Activated CD4-positive, CD25-positive, alpha-beta regulatory T cell treated with anti-CD3 and anti-CD28 coated beads, Interleukin-2, amount 50 U/mL, for 16 hours (primary cell): ENCODE results near the gene STK32B.
"Not testable (repeated sequence)": the region's sequence is repeated elsewhere in the genome, so short reads cannot be mapped to it uniquely, and the experiment has no call there.

ENCODE experiments used
- DNase-seq: peaks from one replicate; pipeline ENCODE4 v3.0.0-alpha.2; 2020; ENCODE audit warnings: low read depth, low spot score

STK32B gene

GRCh38 chr4:5160668-5161067, 109.4 kb downstream of the STK32B start:
- DNase-seq, result no peak

DNA sequence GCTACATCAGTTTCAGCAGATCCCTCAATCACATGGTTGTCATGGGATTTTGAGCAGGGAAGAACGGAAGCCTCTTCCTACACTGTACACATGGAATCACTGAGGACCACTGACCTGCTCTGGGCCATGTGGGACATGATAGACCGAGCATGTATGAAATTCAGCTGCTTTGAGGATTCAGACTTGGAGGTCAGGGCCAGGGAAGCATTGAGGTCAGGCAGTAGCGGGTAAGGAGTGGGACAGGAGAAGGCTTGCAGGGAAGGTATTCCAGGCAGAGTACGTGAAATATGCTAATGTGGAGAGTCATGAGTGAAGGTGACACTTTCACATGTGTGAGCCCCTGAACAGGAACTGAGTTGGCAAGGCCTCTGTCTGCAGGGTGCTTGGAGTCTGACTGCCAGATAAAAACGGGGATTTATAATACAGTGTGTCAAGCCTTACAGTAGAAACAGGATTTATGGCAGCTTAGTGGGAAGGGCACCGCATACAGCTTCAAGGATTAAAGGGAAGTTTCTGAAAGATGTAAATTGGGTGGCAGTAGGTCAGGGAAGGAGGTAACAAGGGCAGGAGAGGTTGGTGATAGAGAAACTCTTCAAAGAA, 111.7 kb downstream of the STK32B start:
- DNase-seq, result no peak

GRCh38 chr4:5164221-5164912, 113.1 kb downstream of the STK32B start:
- DNase-seq, result no peak

GRCh38 chr4:5165420-5166369, 114.4 kb downstream of the STK32B start:
- DNase-seq, result no peak

DNA sequence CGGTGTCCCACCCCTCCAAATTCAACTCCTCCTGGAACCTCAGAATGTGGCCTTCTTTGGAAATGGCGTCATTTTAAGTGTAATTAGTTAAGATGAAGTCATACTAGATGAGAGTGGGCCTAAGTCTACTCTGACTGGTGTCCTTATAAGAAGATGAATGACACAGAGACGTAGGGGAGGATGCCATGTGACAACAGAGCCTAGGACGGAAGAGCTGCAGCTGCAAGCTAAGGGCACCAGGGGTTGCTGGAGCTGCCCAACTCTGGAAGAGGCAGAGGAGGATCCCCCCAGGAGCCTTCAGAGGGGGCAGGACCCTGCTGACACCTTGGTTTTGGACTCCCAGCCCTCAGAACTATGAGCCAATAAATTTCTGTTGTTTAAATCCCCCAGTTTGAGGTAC, 115.1 kb downstream of the STK32B start:
- DNase-seq, result no peak

DNA sequence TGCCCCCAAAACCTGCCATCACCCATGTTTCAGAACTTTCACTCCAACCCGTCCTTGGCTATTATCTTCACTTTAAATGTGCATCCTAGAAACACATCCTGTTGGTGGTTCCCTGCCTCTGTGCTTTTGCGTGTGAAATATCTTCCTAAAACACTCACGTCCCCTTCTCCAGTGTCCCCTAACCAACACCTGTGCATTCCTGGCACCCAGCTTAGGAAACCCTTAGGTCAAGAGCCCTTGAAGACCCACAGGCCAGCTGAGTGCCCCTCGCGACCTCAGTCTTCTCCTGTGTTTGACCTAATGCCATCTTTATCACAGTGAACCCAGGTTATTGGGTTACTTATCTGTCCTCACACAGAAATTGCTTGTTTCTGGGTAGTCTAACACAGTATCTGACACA, 117.6 kb downstream of the STK32B start:
- DNase-seq, result no peak

- not testable (repeated sequence) for DNase-seq
These were observed 124.6 kb downstream of the STK32B start for GRCh38 chr4:5175836-5176235.

- DNase-seq, result no peak
These were observed 133.3 kb downstream of the STK32B start for GRCh38 chr4:5184606-5185005.

- DNase-seq, result no peak
These were observed 134.3 kb downstream of the STK32B start for GRCh38 chr4:5185551-5185950.

- no peak for DNase-seq
These were observed 135.2 kb downstream of the STK32B start for GRCh38 chr4:5186271-5187064.

DNA sequence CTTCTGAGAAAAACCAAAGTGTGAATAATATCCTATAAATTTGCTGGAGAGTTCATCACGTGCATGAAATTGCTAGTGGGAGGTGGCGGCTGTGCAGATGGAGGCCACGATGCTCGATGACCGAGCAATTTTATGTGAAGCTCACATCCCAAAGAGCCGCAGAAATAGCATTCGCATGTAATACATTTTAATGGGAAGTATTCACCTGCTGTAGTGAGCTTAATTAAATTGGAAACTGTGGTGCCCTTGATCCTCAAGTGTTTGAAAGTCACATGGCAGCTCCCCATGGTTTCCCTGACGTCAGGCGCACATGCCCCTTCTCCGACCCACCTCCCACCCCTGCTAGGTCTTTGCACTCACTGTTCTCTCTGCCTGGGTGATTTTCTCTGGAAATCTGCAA, 136.8 kb downstream of the STK32B start:
- no peak for DNase-seq

DNA sequence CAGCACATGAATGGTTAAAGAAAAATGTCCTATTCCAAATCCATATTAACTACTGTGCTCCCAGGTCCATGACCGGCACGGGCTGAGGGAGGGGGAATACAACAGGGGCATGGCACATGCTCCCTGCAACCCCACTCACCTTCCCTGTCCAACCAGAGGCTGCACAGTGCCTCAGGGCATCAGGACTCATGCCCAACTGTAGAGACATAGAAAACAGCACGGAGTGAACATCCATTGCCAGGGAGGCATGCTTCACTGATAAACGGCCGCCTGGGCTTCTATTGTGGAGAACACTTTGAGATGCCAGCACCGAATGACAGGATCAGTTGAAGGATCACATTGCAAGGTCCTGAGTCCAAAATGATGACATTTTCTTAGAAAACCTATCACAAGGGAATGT, 140.6 kb downstream of the STK32B start:
- DNase-seq, result no peak

DNA sequence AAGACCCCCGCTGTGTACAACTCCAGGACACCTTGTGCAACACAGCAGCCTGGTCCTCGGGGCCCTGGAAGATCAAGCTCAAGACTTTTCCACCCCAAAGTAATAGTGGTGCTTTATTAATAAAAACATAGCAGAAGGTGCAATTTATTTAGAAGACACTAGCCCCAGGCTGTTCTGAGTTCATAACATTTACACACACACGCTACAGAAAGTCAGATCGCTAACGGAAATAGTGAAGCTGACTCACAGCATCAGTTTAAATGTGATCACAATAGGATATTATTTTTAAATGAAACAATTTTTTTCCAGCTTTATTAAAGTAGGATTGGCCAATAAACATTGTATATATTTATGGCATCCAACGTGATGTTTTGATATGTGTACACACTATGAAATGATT, 141.0 kb downstream of the STK32B start:
- DNase-seq, result no peak

DNA sequence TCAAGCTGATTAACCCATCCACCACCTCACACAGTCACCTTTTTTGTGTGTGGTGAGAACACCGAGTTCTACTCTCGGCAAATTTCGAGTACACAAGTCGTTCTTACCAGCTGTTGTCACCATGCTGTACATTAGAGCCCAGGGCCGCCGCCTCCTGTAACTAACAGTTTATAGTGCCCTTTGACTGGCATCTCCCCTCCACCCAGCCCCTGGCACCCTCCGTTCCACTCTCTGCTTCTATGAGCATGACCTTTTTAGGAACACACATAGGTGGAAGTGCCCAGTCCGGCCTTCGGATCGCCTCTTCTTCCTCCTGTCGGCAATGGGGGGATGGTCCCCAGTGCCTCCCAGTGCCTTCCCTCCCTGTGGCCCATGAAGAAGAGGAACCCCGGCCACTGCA, 141.4 kb downstream of the STK32B start:
- DNase-seq, result no peak

DNA sequence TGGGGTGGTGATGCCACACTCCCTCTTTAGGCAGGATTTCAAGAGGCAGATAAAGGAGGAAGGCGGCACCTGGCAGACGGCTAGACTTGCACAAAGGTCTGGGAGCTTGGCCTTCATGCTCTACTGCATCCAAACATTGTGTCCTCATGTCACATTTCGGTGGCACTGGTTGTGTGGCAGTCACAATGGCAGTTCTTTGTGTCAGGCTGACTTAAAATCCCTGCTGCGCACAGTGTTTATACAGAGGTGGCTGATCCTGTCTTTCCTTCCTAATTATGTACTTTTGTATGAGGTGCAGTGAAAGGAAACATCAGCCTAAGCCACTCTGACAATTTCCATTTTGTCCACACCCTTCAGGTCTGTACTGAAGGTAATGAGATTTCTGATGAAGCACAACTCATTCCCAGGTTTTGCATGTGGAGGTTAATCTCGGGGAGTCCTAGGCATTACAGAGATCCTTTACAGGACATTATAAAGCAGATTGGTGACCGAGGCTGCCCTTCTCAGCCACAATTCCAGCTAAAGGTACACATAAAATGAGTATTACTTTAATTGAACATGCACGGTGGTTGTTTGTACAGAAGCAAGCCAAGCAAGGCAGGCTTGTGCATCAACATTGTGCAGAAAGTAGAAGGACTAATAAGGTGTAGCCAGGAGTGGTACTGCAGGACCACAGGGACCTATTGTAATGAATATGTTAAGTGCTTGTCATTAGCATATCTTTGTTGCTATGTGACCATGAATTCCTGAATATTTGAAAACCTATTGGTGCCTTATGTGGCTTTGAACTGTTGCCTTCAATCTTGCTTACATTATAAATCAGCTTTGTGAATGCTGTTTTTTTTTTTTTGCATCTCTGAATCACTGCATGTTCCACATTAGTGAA, 147.6 kb downstream of the STK32B start:
- no peak for DNase-seq

GRCh38 chr4:5199912-5200311, 148.6 kb downstream of the STK32B start:
- DNase-seq, result no peak

- DNase-seq, result no peak
These were observed 149.2 kb downstream of the STK32B start for GRCh38 chr4:5200513-5200912.

DNA sequence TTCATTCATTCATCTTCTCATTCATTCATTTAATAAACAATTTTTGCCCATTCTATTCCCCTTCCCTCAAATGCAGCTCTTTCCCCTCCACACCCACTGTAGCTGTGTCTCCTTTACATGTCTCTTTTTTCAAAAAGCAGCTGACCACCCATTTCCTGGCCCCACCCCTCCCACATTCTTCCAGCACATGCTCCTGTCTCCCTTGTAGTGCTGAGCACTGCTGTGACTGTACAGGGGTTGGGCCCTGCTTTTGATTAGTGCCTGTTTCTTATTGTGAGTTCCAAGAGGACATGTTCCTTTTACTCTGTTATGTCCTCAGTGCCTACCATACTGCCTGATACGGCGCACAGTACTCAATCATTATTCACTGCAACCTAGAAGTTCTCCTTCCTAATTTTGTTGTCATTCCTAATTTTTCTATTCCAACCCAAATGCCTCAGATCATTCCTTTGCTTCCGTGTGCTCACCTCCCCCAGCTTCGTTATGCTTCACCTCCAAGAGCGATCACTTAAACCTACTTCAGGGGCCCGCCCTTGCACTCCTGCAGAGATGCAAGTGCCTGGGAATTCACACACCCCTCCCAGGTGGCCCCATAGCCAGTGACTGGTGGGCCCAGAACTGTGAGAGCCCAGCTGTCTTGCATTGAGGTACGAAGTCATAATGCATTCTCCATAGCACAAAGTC, 152.2 kb downstream of the STK32B start:
- DNase-seq, result no peak

DNA sequence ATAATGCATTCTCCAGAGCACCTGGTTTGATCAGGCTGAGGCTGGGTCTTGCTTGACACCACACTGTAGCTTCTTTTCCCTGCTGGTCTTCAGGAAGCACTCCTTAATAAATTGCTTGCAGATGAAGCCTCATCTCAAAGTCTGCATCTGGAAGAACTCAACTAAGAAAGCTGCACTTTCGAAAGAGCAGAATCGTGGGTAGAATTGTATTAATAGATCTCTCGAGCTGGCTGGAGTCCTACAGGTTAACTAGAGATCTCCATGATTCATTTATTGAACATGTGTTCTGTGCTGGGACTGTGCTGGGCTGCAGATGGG, 152.7 kb downstream of the STK32B start:
- no peak for DNase-seq

DNA sequence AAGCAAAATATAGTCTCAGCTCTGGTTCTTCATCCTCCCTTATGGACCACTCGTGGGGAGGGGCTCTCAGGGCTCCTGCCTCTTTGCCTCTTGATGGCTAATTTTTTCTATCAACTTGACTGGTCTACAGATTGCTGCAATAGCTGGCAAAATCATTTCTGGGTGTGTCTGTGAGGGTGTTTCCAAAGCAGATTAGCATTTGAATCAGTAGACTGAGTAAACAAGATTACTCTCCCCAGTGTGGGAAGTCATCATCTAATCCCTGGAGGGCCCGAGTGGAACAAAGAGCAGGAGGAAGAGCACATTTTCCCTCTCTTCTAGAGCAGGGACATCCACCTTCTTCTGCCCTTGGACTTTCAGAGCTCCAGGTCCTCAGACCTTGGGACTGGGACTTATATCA, 153.5 kb downstream of the STK32B start:
- DNase-seq, result no peak
